Activated naive CD4-positive, alpha-beta T cell treated with anti-CD3 and anti-CD28 coated beads, Interleukin-2, amount 10 ng/mL, durations not matched to agents 7 days and 5 days (primary cell): ENCODE data around the gene CD163.
A peak's percentile ranks its signal among the peaks of the same experiment; 100 is the strongest.
"Not testable (repeated sequence)": the region's sequence is repeated elsewhere in the genome, so short reads cannot be mapped to it uniquely, and the experiment has no call there.

Experiments used
- CTCF ChIA-PET: fragments of 350-600 bp; sonication (Branson Sonifier 250); formaldehyde crosslinking; loops from one replicate; lab custom pipeline; 2021; ENCODE audit warnings: antibody characterized with exemption; lab: Charles Lee
- DNase-seq: peaks from one replicate; pipeline ENCODE4 v3.0.0-alpha.2; 2020
- H3K27ac Mint-ChIP-seq: one replicate; pipeline ENCODE4 v1.8.0; 2021; ENCODE audit warnings: mild to moderate bottlenecking, moderate library complexity, mixed read lengths
- H3K27me3 Mint-ChIP-seq: one replicate; pipeline ENCODE4 v1.8.0; 2021; ENCODE audit warnings: mild to moderate bottlenecking, mixed read lengths
- H3K36me3 Mint-ChIP-seq: one replicate; pipeline ENCODE4 v1.8.0; 2021; ENCODE audit warnings: mixed read lengths
- H3K4me1 Mint-ChIP-seq: one replicate; pipeline ENCODE4 v1.8.0; 2021; ENCODE audit warnings: mixed read lengths
- H3K4me3 Mint-ChIP-seq: one replicate; pipeline ENCODE4 v1.8.0; 2021; ENCODE audit warnings: mild to moderate bottlenecking, moderate library complexity, mixed read lengths
- H3K9me3 Mint-ChIP-seq: one replicate; pipeline ENCODE4 v1.8.0; 2021; ENCODE audit warnings: mixed read lengths

The CD163 gene

DNA sequence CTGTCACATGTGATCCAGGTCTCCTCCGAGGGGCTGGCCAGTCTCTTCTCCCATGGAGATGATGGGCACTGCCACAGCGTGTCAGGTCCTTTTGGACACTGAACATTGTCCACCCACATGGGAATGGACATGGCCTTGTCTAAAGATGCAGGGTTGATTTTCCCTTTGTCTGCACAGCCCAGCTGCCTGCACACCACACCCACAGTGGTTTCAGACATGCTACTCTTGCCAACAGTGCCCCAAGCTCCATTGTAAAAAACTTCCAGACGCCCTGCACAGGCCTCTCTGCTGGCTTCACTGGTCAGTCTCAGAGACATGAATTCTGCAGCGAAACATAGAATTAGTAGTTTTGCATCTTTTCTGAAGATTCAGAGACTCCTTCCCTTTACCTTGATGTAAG lies 18.5 kb downstream of the CD163 start:
- H3K27ac Mint-ChIP-seq: no peak overlapping the region
- H3K4me1 Mint-ChIP-seq: no peaks in the 10 kb centered on the region
- CTCF ChIA-PET: no interaction called here
- no peak for DNase-seq
- no peak overlapping the region for H3K4me3 Mint-ChIP-seq
- H3K27me3 Mint-ChIP-seq: peaks cover 4% of the 10 kb centered on the region
- no peaks in the 10 kb centered on the region for H3K36me3 Mint-ChIP-seq
- H3K9me3 Mint-ChIP-seq: no peaks in the 10 kb centered on the region

DNA sequence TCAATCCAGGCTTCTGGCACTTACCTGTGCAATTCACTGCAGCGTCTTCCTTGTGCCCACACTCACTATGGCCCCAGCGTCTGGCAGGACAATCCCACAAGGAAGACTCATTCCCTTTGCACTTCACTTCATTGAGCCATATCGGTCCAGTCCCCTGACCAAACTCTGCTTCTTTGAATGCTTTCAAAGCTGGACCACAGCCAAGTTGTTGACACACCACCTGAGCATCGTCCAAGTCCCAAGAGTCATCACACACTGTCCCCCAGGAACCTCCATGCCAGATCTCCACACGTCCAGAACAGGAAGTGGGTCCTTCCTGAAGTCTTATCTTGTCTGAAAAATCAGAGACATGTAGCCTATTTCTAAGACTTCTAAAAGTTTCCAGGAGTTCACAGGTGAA lies 20.2 kb downstream of the CD163 start:
- H3K9me3 Mint-ChIP-seq: no peaks in the 10 kb centered on the region
- CTCF ChIA-PET: no interaction called here

DNA sequence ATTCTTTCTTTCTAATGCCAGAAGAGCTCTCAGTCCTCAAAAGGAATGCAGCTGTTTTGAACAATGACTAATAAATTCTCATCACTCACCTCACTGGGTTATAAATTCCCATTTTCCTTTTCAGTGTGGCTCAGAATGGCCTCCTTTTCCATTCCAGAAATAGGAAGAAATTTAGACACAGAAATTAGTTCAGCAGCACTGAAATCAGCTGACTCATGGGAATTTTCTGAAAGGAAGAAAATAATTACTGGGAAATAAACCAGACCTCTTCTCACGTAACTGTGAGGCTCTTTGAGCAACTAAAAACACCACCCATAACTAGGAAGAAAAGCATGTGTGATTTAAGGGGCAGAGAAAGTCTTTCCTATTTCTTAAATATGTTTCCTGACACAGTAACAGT lies 23.8 kb downstream of the CD163 start:
- Mint-ChIP-seq H3K9me3 (no peaks in the 10 kb centered on the region), H3K4me3 (no peak overlapping the region), H3K4me1 (no peaks in the 10 kb centered on the region), H3K27ac (no peak overlapping the region), H3K27me3 (peaks cover 4% of the 10 kb centered on the region), H3K36me3 (no peaks in the 10 kb centered on the region)
- DNase-seq: no peak
- CTCF ChIA-PET: no interaction called here

More for the DNA sequence above, 20.2 kb downstream of the CD163 start:
- Mint-ChIP-seq H3K36me3 (no peaks in the 10 kb centered on the region), H3K27me3 (peaks cover 4% of the 10 kb centered on the region), H3K4me3 (no peak overlapping the region), H3K27ac (no peak overlapping the region), H3K4me1 (no peaks in the 10 kb centered on the region)
- DNase-seq: no peak

DNA sequence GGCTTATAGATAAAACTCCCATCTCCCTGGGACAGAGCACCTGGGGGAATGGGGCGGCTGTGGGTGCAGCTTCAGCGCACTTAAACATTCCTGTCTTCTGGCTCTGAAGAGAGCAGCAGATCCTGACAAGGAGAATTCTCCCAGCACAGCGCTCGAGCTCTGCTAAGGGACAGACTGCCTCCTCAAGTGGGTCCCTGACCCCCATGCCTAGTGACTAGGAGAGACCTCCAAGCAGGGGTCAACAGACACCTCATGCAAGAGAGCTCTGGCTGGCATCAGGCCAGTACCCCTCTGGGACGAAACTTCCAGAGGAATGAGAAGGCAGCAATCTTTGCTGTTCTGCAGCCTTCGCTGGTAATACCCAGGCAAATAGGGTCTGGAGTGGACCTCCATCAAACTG lies 31.5 kb downstream of the CD163 start:
- H3K4me1 Mint-ChIP-seq: no peaks in the 10 kb centered on the region
- no peaks in the 10 kb centered on the region for H3K9me3 Mint-ChIP-seq
- CTCF ChIA-PET: no interaction called here

DNA sequence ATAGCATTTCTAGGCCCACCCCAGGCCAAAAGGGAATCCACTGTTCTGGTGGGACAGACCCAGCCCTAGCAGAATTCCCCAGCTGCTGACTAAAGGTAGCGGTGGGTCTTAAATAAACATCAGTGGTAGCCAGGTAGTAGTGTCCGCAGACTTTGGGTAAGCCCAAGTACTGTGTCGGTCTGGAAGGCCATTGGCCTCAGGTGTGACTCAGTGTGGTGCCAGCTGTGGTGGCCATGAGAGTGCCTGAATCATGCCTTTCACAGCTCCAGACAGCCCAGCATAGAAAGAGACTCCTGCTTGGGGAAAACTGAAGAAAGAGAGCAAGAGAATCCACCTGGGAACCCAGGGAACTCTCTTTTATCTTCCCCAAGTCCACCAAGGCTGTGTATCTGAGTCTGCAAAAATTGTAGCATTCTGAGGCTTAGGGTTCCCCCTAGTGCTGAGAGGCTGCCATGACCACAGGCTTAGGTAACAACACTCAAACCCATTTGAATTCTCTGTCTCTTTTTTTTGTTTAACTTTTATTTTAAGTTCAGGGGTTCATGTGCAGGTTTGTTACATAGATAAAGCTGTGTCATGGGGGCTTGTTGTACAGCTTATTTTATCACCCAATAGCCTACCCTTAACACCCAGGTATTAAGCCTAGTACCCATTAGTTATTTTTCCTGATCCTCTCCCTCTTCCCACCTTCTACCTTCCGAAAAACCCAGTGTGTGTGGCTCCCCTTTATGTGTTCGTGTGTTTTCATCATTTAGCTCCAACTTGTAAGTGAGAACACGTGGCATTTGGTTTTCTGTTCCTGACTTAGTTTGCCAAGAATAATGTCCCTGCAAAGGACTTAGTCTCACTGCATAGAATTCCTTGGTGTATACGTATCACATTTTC lies 43.0 kb downstream of the CD163 start:
- CTCF ChIA-PET: interaction anchor here (0.6 to 2.7 kb wide), 11 partner anchors 10 to 357 kb away, joined by 3 to 15 read pairs (median 3); no protein-coding TSS in a partner anchor
- peak; percentile 69 for DNase-seq
- H3K4me1 Mint-ChIP-seq: no peaks in the 10 kb centered on the region

More for the DNA sequence above, 31.5 kb downstream of the CD163 start:
- Mint-ChIP-seq H3K27ac (no peak overlapping the region), H3K4me3 (no peak overlapping the region), H3K27me3 (no peaks in the 10 kb centered on the region), H3K36me3 (no peaks in the 10 kb centered on the region)
- DNase-seq: no peak

DNA sequence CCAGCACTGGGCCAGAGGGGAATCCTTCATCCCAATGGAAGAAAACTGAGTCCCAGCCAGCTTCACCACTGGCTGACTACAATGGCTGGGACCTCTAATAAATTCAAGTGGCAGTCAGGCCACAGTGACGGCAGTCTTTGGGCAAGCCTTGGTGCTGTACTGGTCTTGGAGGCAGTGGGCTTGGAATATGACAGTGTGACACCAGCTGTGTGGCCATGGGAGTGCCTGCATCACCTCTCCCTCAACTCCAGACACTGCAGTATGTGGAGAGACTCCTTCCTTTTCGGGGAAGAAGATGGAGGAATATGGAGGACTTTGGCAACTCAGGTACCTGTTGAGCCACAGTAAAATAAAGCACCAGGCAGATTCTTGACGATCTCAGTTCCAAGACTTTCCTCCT lies 43.6 kb downstream of the CD163 start:
- Mint-ChIP-seq H3K27ac (no peak overlapping the region), H3K4me3 (no peak overlapping the region)

More for the DNA sequence above, 43.0 kb downstream of the CD163 start:
- H3K4me3 Mint-ChIP-seq: no peak overlapping the region
- H3K27ac Mint-ChIP-seq: no peak overlapping the region
- H3K9me3 Mint-ChIP-seq: no peaks in the 10 kb centered on the region
- H3K27me3 Mint-ChIP-seq: peaks cover 3% of the 10 kb centered on the region
- no peaks in the 10 kb centered on the region for H3K36me3 Mint-ChIP-seq

DNA sequence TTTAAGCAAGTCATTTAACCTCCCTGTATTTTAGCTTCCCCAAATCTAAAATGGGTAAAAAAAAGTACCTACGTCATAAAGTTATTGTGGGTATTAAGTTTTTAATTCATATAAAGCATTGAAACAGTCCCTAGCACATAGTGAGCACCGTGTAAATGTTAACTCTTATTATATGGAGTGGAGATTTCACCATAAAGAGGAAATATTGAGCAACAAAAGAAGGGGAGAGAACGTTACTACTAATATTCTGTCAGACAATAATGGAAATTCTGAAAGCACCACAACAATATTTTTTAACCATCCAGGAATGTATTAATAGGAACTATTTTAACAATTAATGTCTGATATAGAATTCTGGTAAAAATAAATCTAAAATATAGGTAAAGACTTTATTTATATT lies 51.8 kb downstream of the CD163 start:
- H3K36me3 Mint-ChIP-seq: no peaks in the 10 kb centered on the region
- CTCF ChIA-PET: no interaction called here
- DNase-seq: no peak
- peaks cover 8% of the 10 kb centered on the region for H3K27me3 Mint-ChIP-seq
- H3K9me3 Mint-ChIP-seq: no peaks in the 10 kb centered on the region
- no peak overlapping the region for H3K4me3 Mint-ChIP-seq
- no peak overlapping the region for H3K27ac Mint-ChIP-seq
- H3K4me1 Mint-ChIP-seq: no peaks in the 10 kb centered on the region

More for the DNA sequence above, 43.6 kb downstream of the CD163 start:
- Mint-ChIP-seq H3K4me1 (no peaks in the 10 kb centered on the region), H3K36me3 (no peaks in the 10 kb centered on the region), H3K9me3 (no peaks in the 10 kb centered on the region), H3K27me3 (peaks cover 3% of the 10 kb centered on the region)
- CTCF ChIA-PET: interaction anchor here (0.6 to 2.7 kb wide), 10 partner anchors 9 to 358 kb away, joined by 3 to 15 read pairs (median 3); no protein-coding TSS in a partner anchor
- DNase-seq: no peak

DNA sequence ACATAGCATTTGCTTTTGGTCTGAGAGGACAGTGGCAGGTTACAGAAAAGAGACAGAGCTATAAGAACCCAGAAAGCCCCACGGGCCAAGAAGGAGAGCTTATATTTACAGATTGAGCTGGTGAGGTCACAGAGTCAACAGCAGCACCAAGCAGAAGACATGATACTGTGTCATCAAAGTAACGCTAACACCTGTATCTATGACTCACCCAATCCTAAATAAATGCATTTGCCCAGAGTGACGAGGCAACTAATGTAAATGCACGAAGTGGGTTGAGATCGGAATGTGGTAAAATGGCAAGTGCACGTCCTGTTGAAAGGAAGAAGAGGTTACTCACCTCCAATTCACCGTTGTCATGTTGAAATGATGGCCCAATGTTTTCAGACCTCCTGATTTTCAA lies 52.9 kb downstream of the CD163 start:
- no peak overlapping the region for H3K4me3 Mint-ChIP-seq
- H3K27me3 Mint-ChIP-seq: peaks cover 5% of the 10 kb centered on the region
- H3K27ac Mint-ChIP-seq: no peak overlapping the region
- no peak for DNase-seq
- H3K9me3 Mint-ChIP-seq: no peaks in the 10 kb centered on the region
- CTCF ChIA-PET: interaction anchor here (0.6 kb wide), 1 partner anchor 10 kb away, joined by 3 read pairs; no protein-coding TSS in a partner anchor
- H3K4me1 Mint-ChIP-seq: no peaks in the 10 kb centered on the region
- no peaks in the 10 kb centered on the region for H3K36me3 Mint-ChIP-seq

DNA sequence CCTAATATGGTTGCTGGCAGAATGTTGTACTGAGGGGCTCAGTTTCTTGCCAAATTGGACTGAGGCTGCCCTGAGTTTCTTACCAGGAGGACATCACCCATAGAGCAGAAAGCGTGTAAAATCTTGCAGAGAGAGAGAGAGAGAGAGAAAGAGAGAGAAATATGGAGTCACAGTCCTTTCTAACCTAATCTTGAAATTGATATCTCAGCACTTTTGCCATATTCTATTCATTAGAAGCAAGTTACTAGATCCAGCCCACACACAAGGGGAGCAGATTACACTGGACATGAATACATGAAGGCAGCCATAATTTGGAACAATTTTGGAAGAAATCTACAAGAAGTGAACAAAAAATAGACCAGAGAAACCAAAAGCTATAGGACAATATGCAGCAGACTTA lies 55.5 kb downstream of the CD163 start:
- no peak overlapping the region for H3K27ac Mint-ChIP-seq
- DNase-seq: no peak
- no peaks in the 10 kb centered on the region for H3K36me3 Mint-ChIP-seq
- no peaks in the 10 kb centered on the region for H3K4me1 Mint-ChIP-seq
- no peak overlapping the region for H3K4me3 Mint-ChIP-seq
- peaks cover 2% of the 10 kb centered on the region for H3K27me3 Mint-ChIP-seq
- no peaks in the 10 kb centered on the region for H3K9me3 Mint-ChIP-seq
- CTCF ChIA-PET: no interaction called here

DNA sequence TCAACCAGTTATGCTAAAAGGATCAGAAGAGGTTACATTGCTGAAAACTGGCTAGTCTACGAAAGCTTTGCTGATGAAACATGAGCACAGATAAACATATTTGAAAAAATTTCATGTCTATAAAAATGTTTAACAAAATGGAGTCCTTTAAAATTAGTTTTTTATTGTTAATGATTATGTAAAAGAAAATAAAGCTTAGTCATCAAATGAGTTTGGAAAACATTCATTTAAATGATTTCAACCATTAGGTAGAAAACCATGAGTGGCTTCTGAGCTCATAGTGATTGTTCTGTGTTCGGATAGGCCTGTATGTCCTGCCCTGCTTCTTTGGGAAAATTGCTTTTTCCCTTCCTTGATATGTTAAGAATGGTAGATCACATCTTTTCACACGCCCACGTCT lies 59.0 kb downstream of the CD163 start:
- Mint-ChIP-seq H3K9me3 (no peaks in the 10 kb centered on the region), H3K36me3 (peaks cover 2% of the 10 kb centered on the region), H3K4me1 (peaks cover 6% of the 10 kb centered on the region), H3K27me3 (peaks cover 27% of the 10 kb centered on the region), H3K4me3 (no peak overlapping the region), H3K27ac (no peak overlapping the region)
- CTCF ChIA-PET: no interaction called here
- no peak for DNase-seq

DNA sequence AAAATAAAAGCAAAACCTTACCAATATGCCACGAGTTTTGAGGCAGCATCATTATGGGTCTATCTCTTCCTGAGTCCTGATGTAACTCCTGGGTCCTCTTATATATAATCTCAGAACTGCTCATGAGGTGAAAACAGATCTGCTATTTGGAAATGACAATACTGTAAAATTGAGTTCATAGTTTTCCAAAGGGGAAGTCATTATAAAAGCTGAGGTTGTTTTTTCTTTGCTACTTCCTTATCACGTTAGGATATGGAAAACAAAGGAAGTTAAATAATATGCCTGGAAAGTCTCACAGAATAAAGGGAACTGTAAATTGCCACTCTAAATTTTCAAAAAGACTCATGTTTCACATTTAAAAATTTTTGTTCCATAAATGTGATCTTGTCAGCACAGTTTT lies 59.5 kb downstream of the CD163 start, which contains the start of gene CD163L1:
Gene CD163L1 (minus strand): TSS at position 78 of the 400 bp plus-strand sequence. CDS start 26 bp downstream, at position 52.
- H3K9me3 Mint-ChIP-seq: no peaks in the 10 kb centered on the region
- peaks cover 32% of the 10 kb centered on the region for H3K27me3 Mint-ChIP-seq
- DNase-seq: no peak
- no peak within 1 kb of the TSS for H3K27ac Mint-ChIP-seq
- peaks cover 2% of the 10 kb centered on the region for H3K36me3 Mint-ChIP-seq
- peaks cover 7% of the 10 kb centered on the region for H3K4me1 Mint-ChIP-seq
- CTCF ChIA-PET: no interaction called here
- H3K4me3 Mint-ChIP-seq: no peak within 1 kb of the TSS

DNA sequence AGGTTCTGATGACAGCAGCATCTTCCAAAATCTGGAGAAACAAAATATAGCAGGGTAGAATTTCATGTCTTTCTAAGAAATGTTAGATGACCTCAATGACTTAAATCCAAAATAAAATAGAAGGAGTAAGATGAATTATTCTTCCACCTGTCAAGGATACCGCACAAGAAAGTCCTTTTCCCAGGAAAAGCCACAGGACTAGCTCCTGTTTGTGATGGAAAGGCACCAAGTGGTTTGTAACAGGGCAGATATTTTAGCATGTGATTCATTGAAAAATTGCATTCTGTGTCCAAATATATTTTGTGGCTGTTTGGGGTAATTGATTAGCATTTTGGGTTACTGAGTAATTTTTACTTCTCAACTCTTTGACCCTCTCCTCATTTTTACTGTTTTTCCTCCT lies 62.4 kb downstream of the CD163 start:
- no peak for DNase-seq
- H3K36me3 Mint-ChIP-seq: peaks cover 2% of the 10 kb centered on the region
- CTCF ChIA-PET: no interaction called here
- H3K9me3 Mint-ChIP-seq: no peaks in the 10 kb centered on the region
- H3K27me3 Mint-ChIP-seq: peaks cover 40% of the 10 kb centered on the region
- no peak overlapping the region for H3K27ac Mint-ChIP-seq
- peaks cover 7% of the 10 kb centered on the region for H3K4me1 Mint-ChIP-seq
- H3K4me3 Mint-ChIP-seq: no peak overlapping the region

DNA sequence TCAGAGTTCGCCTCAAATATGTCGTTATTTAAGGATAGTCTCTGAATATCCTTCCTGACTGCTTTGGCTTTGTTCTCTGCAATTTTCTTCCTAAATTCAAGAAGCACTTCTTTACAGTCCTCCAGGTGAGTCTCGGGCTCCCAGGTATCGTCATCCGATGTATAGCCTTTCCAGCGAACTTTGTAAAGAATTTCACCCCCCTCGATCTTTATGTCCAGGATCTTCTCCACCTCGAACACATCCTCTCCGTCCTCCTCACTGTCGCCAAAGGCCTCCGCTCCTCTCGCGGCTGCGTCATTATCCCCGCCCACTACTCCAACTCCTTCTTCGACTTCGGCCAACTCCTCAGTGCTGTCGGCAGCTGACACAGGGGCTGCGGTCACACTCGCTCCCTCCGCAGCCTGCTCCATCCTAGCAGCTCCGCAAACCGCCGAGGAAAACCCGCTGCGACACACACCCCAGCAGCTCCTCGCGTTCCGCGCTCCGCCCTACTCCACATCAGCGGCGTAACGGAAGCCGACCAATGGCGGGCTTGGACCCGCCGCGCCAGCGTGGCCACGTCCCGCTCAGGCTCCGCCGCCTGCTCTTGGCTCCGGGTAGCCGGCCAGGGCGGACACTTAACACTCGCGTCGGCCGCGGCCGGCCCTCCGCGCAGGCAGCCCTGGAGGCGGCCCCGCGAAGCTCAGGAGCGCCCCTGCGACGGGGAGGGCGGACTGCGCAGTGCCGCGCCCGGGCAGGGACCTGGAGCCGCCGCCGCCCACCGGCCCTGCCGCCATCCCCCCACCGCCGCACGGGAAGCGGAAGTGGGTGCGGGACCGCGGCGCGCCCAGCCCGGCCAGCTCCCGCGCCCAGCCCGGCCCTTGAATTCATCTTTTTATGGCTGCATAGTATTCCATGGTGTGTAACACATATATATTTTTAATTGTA lies 63.7 kb downstream of the CD163 start:
- peaks cover 7% of the 10 kb centered on the region for H3K4me1 Mint-ChIP-seq
- H3K36me3 Mint-ChIP-seq: peaks cover 2% of the 10 kb centered on the region
- no peaks in the 10 kb centered on the region for H3K9me3 Mint-ChIP-seq
- DNase-seq: peak; percentile 40
- H3K27ac Mint-ChIP-seq: no peak overlapping the region
- H3K4me3 Mint-ChIP-seq: peak overlapping the region; percentile 39
- H3K27me3 Mint-ChIP-seq: peaks cover 40% of the 10 kb centered on the region
- CTCF ChIA-PET: no interaction called here

DNA sequence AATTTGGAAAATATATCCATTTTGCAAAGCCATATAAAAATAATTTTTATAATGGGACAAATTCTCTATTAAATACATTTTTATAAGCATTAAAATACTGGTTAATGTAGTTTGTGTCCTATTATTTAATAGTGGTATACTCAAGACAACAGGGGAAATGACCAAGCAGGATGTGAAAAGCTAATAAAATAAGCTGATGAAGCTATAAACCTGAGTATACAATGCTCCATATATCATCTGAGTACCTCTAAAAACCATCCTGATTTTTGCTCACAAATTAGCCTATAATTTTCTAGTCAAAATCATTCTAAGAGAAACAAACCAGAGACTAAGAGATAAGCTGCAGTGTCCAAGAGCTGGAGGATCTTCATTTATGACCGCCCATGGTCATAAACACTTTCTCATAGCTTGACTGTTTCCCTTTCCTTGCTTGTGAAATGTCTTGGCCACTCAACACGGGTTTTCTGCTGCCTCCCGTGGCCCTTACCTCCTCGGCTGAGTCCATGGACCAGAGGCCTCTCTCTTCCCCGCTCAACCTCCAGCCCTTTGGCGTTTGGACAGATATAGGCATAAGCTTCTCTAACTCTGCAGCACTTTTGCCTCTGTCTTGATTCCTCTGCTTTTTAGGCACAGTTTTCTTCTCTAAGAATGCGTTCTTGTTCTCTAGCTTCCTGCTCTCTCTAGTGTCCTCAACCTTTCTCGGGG lies 65.1 kb downstream of the CD163 start:
- H3K4me1 Mint-ChIP-seq, H3K4me3 Mint-ChIP-seq, CTCF ChIA-PET, DNase-seq, H3K9me3 Mint-ChIP-seq, H3K36me3 Mint-ChIP-seq: not testable (repeated sequence)
- Mint-ChIP-seq H3K27me3 (peaks cover 40% of the 10 kb centered on the region), H3K27ac (peak overlapping the region; percentile 31)
